HEK293T (cell line): ENCODE data around the gene TRIM2.

Source experiments
- ARNT ChIP-seq: fragments of 450-650 bp; IDR thresholded peaks from 2 replicates; pipeline ENCODE4 v1.6.1; 2017; ENCODE audit warnings: mild to moderate bottlenecking
- BHLHE40 ChIP-seq: fragments of 450-650 bp; IDR thresholded peaks from 2 replicates; pipeline ENCODE4 v1.6.1; 2016; ENCODE audit warnings: mild to moderate bottlenecking, moderate library complexity, borderline replicate concordance
- CTBP1 ChIP-seq: fragments of 450-650 bp; IDR thresholded peaks from 2 replicates; pipeline ENCODE4 v1.6.1; 2016; ENCODE audit warnings: borderline replicate concordance
- HDGF ChIP-seq: fragments of 450-650 bp; IDR thresholded peaks from 2 replicates; pipeline ENCODE4 v1.6.1; 2017; ENCODE audit warnings: antibody characterized with exemption, borderline replicate concordance
- NFRKB ChIP-seq: fragments of 450-650 bp; IDR thresholded peaks from 2 replicates; pipeline ENCODE4 v1.6.1; 2016; ENCODE audit warnings: mild to moderate bottlenecking, moderate library complexity
- TARDBP ChIP-seq: fragments of 450-650 bp; IDR thresholded peaks from 2 replicates; pipeline ENCODE4 v1.6.1; 2016
- TF ChIP-seq, protein P1 (sequence below): fragments of 450-650 bp; IDR thresholded peaks from 2 replicates; pipeline ENCODE4 v1.6.1; 2016

- TF ChIP-seq, protein P1, sequence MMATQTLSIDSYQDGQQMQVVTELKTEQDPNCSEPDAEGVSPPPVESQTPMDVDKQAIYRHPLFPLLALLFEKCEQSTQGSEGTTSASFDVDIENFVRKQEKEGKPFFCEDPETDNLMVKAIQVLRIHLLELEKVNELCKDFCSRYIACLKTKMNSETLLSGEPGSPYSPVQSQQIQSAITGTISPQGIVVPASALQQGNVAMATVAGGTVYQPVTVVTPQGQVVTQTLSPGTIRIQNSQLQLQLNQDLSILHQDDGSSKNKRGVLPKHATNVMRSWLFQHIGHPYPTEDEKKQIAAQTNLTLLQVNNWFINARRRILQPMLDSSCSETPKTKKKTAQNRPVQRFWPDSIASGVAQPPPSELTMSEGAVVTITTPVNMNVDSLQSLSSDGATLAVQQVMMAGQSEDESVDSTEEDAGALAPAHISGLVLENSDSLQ = no peak
- TF ChIP-seq BHLHE40 (no peak), HDGF (no peak), TARDBP (no peak), CTBP1 (no peak), NFRKB (no peak), ARNT (no peak)
Observed at GRCh38 chr4:153247116-153247490, 42.9 kb downstream of the TRIM2 start.
